ENCODE measurements around the gene DLX4.

DLX4 gene

GRCh38 chr17:49985310-49985990, 16.5 kb downstream of the DLX4 start:
- in situ Hi-C loops (cut with MboI; ENCODE audit: low sequenced_read_pairs), result no loop called here

GRCh38 chr17:49986396-49987289, 17.7 kb downstream of the DLX4 start:
- in situ Hi-C loops (cut with MboI; ENCODE audit: low sequenced_read_pairs), result no loop called here

- in situ Hi-C loops (cut with MboI; ENCODE audit: low sequenced_read_pairs), result no loop called here
Observed at GRCh38 chr17:49987290-49987585, 18.2 kb downstream of the DLX4 start.

- in situ Hi-C loops (cut with MboI; ENCODE audit: low sequenced_read_pairs), result no loop called here
Observed at GRCh38 chr17:49987681-49988441, 18.9 kb downstream of the DLX4 start.

GRCh38 chr17:49989518-49989880, 20.5 kb downstream of the DLX4 start:
- in situ Hi-C loops (cut with MboI; ENCODE audit: low sequenced_read_pairs), result no loop called here

- in situ Hi-C loops (cut with MboI; ENCODE audit: low sequenced_read_pairs), result loop anchor here (10.0 kb wide), 2 partner anchors 106 to 426 kb away; no protein-coding TSS in a partner anchor
Observed at GRCh38 chr17:49990331-49990730, 21.3 kb downstream of the DLX4 start.

GRCh38 chr17:49990921-49991320, 21.9 kb downstream of the DLX4 start:
- in situ Hi-C loops (cut with MboI; ENCODE audit: low sequenced_read_pairs), result loop anchor here (10.0 kb wide), 2 partner anchors 106 to 426 kb away; no protein-coding TSS in a partner anchor

GRCh38 chr17:49991409-49991808, 22.4 kb downstream of the DLX4 start:
- in situ Hi-C loops (cut with MboI; ENCODE audit: low sequenced_read_pairs), result loop anchor here (10.0 kb wide), 2 partner anchors 107 to 427 kb away; no protein-coding TSS in a partner anchor

GRCh38 chr17:49992191-49992932, 23.4 kb downstream of the DLX4 start:
- in situ Hi-C loops (cut with MboI; ENCODE audit: low sequenced_read_pairs), result loop anchor here (10.0 kb wide), 2 partner anchors 108 to 428 kb away; no protein-coding TSS in a partner anchor

- in situ Hi-C loops (cut with MboI; ENCODE audit: low sequenced_read_pairs), result loop anchor here (10.0 kb wide), 2 partner anchors 108 to 428 kb away; no protein-coding TSS in a partner anchor
Observed at GRCh38 chr17:49992933-49993422, 24.0 kb downstream of the DLX4 start.

GRCh38 chr17:49993423-49994060, 24.6 kb downstream of the DLX4 start:
- in situ Hi-C loops (cut with MboI; ENCODE audit: low sequenced_read_pairs), result loop anchor here (10.0 kb wide), 2 partner anchors 109 to 429 kb away; no protein-coding TSS in a partner anchor

GRCh38 chr17:49994085-49995054, 25.4 kb downstream of the DLX4 start:
- in situ Hi-C loops (cut with MboI; ENCODE audit: low sequenced_read_pairs), result loop anchor here (10.0 kb wide), 2 partner anchors 110 to 430 kb away; no protein-coding TSS in a partner anchor

- in situ Hi-C loops (cut with MboI; ENCODE audit: low sequenced_read_pairs), result loop anchor here (10.0 kb wide), 2 partner anchors 110 to 430 kb away; no protein-coding TSS in a partner anchor
Observed at GRCh38 chr17:49995055-49995738, 26.2 kb downstream of the DLX4 start, which contains the start of gene DLX3. Gene DLX3, minus strand, starts transcription at chr17:49995224. Its CDS starts 226 bp downstream, at chr17:49994998.

GRCh38 chr17:49996121-49996494, 27.1 kb downstream of the DLX4 start:
- in situ Hi-C loops (cut with MboI; ENCODE audit: low sequenced_read_pairs), result loop anchor here (10.0 kb wide), 2 partner anchors 111 to 431 kb away; no protein-coding TSS in a partner anchor

GRCh38 chr17:49996495-49997300, 27.7 kb downstream of the DLX4 start:
- in situ Hi-C loops (cut with MboI; ENCODE audit: low sequenced_read_pairs), result loop anchor here (10.0 kb wide), 2 partner anchors 112 to 432 kb away; no protein-coding TSS in a partner anchor

- in situ Hi-C loops (cut with MboI; ENCODE audit: low sequenced_read_pairs), result loop anchor here (10.0 kb wide), 2 partner anchors 112 to 432 kb away; no protein-coding TSS in a partner anchor
Observed at GRCh38 chr17:49997301-49997650, 28.3 kb downstream of the DLX4 start.

Data from HL-60/S4 treated with retinoic acid at 250 ng/mL for 4 days and 3 days (cell line).